ENCODE measurements around the gene PAPOLB. TPM values are rescaled to one million over a fixed set of nuclear protein-coding genes. Genes with fewer than 3 reads are reported as not detected.

Gene PAPOLB
- total RNA-seq, 1 experiment from 2014 or later, result not detected

- no peak overlapping the region for H2AFZ ChIP-seq
- POLR2A ChIA-PET (ENCODE audit: unreplicated experiment), result no interaction called here
- BruUV-seq (replicated peaks), result no TSS peak
- no peaks in the 10 kb centered on the region for H3K9me2 ChIP-seq (ENCODE audit: insufficient read depth)
- no peak overlapping the region for H3K27ac ChIP-seq
- no peaks in the 10 kb centered on the region for H3K36me3 ChIP-seq (ENCODE audit: low read depth)
- peaks cover 97% of the 10 kb centered on the region for H3K27me3 ChIP-seq (ENCODE audit: insufficient read depth, low read depth)
- DNase-seq, result no peak
- H3K4me2 ChIP-seq, result no peak overlapping the region
- H4K20me1 ChIP-seq (ENCODE audit: insufficient read depth), result no peaks in the 10 kb centered on the region
- CTCF ChIA-PET, result no interaction called here
- H3K4me3 ChIP-seq, result no peak overlapping the region
- H3K79me2 ChIP-seq (ENCODE audit: low read depth), result no peaks in the 10 kb centered on the region
- H3F3A ChIP-seq (ENCODE audit: insufficient read depth, low read depth), result no peaks in the 10 kb centered on the region
- intact Hi-C loops (cut with micrococcal nuclease; ENCODE audit: unreplicated experiment), result no loop called here
- no peak for TF ChIP-seq CTCF (conservative IDR thresholded peaks at IDR 0.05)
- TF ChIP-seq EZH2 (IDR thresholded peaks at IDR 0.05; ENCODE audit: low read depth), result no peak
- no peaks in the 10 kb centered on the region for H3K9me3 ChIP-seq (ENCODE audit: insufficient read depth, low read depth)
- H3K4me1 ChIP-seq (replicated peaks; ENCODE audit: insufficient read depth), result no peaks in the 10 kb centered on the region
Measured at GRCh38 chr7:4875391-4875790, 13.6 kb upstream of the PAPOLB start.

DNA sequence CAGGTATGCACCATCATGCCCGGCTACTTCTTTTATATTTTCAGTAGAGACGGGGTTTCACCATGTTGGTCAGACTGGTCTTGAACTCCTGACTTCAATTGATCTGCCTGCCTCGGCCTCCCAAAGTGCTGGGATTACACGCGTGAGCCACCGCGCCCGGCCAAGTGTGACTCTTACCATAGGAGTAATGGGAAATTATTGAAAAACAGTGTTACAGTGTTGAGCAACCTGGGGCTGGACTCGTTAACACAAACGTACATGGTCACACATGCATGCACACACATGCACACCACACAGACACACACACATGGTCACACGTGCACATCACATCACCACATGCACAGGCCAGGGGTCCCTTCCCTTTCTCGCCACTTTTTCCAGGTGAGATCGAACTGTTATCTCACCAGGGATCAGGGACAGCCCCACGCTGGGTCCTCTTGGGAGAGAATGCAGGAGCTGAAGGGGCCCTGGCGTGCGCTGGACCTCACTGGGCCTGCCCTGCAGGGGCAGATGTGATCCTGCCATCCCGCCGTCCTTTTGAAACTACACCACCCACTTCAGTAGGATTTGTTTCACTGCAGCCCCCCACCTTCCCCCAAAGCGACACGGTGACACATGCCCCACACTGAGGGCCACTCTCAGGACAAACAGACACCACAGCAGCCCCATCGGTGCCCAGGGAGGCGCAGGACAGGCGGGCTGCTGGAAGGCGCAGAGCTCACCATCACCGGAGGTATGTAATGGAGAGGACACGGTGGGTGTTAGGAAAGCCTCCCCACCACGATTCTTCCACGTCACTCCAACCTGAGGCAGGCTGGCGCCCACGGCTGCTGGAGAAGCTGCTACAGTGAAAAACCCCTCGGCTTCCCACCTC is 11.5 kb upstream of the PAPOLB start:
- peaks cover 97% of the 10 kb centered on the region for H3K27me3 ChIP-seq (ENCODE audit: insufficient read depth, low read depth)

GRCh38 chr7:4871930-4872675 is 10.3 kb upstream of the PAPOLB start:
- H3K79me2 ChIP-seq (ENCODE audit: low read depth), result no peaks in the 10 kb centered on the region
- BruUV-seq (replicated peaks), result no TSS peak
- no peak overlapping the region for H3K4me2 ChIP-seq
- H3K4me3 ChIP-seq, result no peak overlapping the region
- TF ChIP-seq EZH2 (IDR thresholded peaks at IDR 0.05; ENCODE audit: low read depth), result no peak
- TF ChIP-seq CTCF (conservative IDR thresholded peaks at IDR 0.05), result no peak
- no peak overlapping the region for H3K27ac ChIP-seq
- H2AFZ ChIP-seq, result no peak overlapping the region
- H3K36me3 ChIP-seq (ENCODE audit: low read depth), result no peaks in the 10 kb centered on the region
- intact Hi-C loops (cut with micrococcal nuclease; ENCODE audit: unreplicated experiment), result no loop called here
- no peaks in the 10 kb centered on the region for H3K9me2 ChIP-seq (ENCODE audit: insufficient read depth)
- no peaks in the 10 kb centered on the region; the same call in 1 of the 2 replicates for H3K9me3 ChIP-seq (ENCODE audit: insufficient read depth, low read depth)
- no peaks in the 10 kb centered on the region for H3K4me1 ChIP-seq (replicated peaks; ENCODE audit: insufficient read depth)
- H3F3A ChIP-seq (ENCODE audit: insufficient read depth, low read depth), result no peaks in the 10 kb centered on the region
- H3K27me3 ChIP-seq (ENCODE audit: insufficient read depth, low read depth), result peaks cover 94% of the 10 kb centered on the region
- ChIA-PET CTCF (no interaction called here), POLR2A (ENCODE audit: unreplicated experiment) (no interaction called here)
- no peaks in the 10 kb centered on the region for H4K20me1 ChIP-seq (ENCODE audit: insufficient read depth)
- DNase-seq, result no peak

More for the DNA sequence above, 11.5 kb upstream of the PAPOLB start:
- BruUV-seq (replicated peaks), result no TSS peak
- H3K36me3 ChIP-seq (ENCODE audit: low read depth), result no peaks in the 10 kb centered on the region
- ChIA-PET CTCF (no interaction called here), POLR2A (ENCODE audit: unreplicated experiment) (no interaction called here)
- no peaks in the 10 kb centered on the region for H4K20me1 ChIP-seq (ENCODE audit: insufficient read depth)
- no peaks in the 10 kb centered on the region for H3K4me1 ChIP-seq (replicated peaks; ENCODE audit: insufficient read depth)
- DNase-seq, result no peak
- no peak overlapping the region for H3K27ac ChIP-seq
- no peak for TF ChIP-seq EZH2 (IDR thresholded peaks at IDR 0.05; ENCODE audit: low read depth)
- TF ChIP-seq CTCF (conservative IDR thresholded peaks at IDR 0.05), result no peak
- H3K9me2 ChIP-seq (ENCODE audit: insufficient read depth), result no peaks in the 10 kb centered on the region
- intact Hi-C loops (cut with micrococcal nuclease; ENCODE audit: unreplicated experiment), result no loop called here
- H2AFZ ChIP-seq, result no peak overlapping the region
- no peaks in the 10 kb centered on the region for H3K9me3 ChIP-seq (ENCODE audit: insufficient read depth, low read depth)
- no peak overlapping the region for H3K4me3 ChIP-seq
- H3K79me2 ChIP-seq (ENCODE audit: low read depth), result no peaks in the 10 kb centered on the region
- H3F3A ChIP-seq (ENCODE audit: insufficient read depth, low read depth), result no peaks in the 10 kb centered on the region
- no peak overlapping the region for H3K4me2 ChIP-seq

Measured in PC-9 (cell line).